K562 (cell line): ENCODE measurements around the gene RCSD1. TPM values are rescaled to one million over a fixed set of nuclear protein-coding genes. Genes with fewer than 3 reads are reported as not detected.

Experiments used
- ATAC-seq: fragments of 200-7000 bp; cut with Tn5 transposase; 3 replicates; pipeline ENCODE4 v1.9.1; 2020; ENCODE audit warnings: moderate library complexity
- BruUV-seq: library from RNA; stranded (reverse); fragments of 400-500 nt; replicated peaks from 2 replicates; lab custom pipeline; 2021; lab: Mats Ljungman, UMichigan
- CTCF ChIA-PET: fragments of 300-600 bp; formaldehyde crosslinking; extraction: SDS; loops from one replicate; lab custom pipeline; 2021; ENCODE audit warnings: low intra/inter-chr PET ratio; lab: Yijun Ruan, JAX
- POLR2A ChIA-PET: fragments of 300-600, 350-650 bp; sonication (Branson Sonifier 250); formaldehyde crosslinking; extraction: SDS; loops from one replicate; lab custom pipeline; 2021; ENCODE audit warnings: antibody characterized with exemption, inconsistent platforms; lab: Yijun Ruan, JAX
- DNase-seq, 4 experiments: peaks; one replicate each; pipeline versions ENCODE4 v3.0.0 to v3.0.0-alpha.2; 2011 to 2018; ENCODE audit warnings: low spot score in 3 of 4, mixed read lengths in 3 of 4; ENCODE audit errors: extremely low read depth in 1 of 4
- FAIRE-seq: peaks from 2 replicates; lab custom pipeline; 2011; peaks lifted over from hg19 to GRCh38; lab: Jason Lieb, UNC
- H2AFZ ChIP-seq: 2 replicates; pipeline ENCODE4 v1.6.0; 2011; ENCODE audit warnings: low read depth, low read length, control low read depth, inconsistent platforms
- H3K27ac ChIP-seq: fragments of 200-600 bp; 3 replicates; pipeline ENCODE4 v1.8.0; 2011; ENCODE audit warnings: low read depth, mild to moderate bottlenecking, control low read depth, inconsistent platforms, low read length, moderate library complexity, mixed read lengths; ENCODE audit errors: extremely low read depth
- H3K27me3 ChIP-seq, 2 experiments: fragments of 300-600 bp in 1 of 2; 2 replicates in 1 of 2; 3 replicates in 1 of 2; pipeline versions ENCODE4 v1.6.0 to v1.8.0; 2011; ENCODE audit warnings: inconsistent platforms in 2 of 2, low read length in 2 of 2, mild to moderate bottlenecking in 1 of 2, mixed read lengths in 1 of 2, moderate library complexity in 1 of 2; ENCODE audit not compliant: control insufficient read depth in 2 of 2, insufficient read depth in 2 of 2
- H3K36me3 ChIP-seq: fragments of 300-600 bp; 3 replicates; pipeline ENCODE4 v1.8.0; 2011; ENCODE audit warnings: mild to moderate bottlenecking, low read length, inconsistent platforms; ENCODE audit not compliant: control insufficient read depth, insufficient read depth
- H3K4me1 ChIP-seq, 2 experiments: fragments of 200-600 bp in 1 of 2; replicated peaks in 1 of 2; 2 replicates in 1 of 2; 3 replicates in 1 of 2; pipeline versions ENCODE4 v1.5.1 to v1.8.0; 2011; ENCODE audit warnings: inconsistent platforms in 2 of 2, low read length in 2 of 2, mild to moderate bottlenecking in 1 of 2, mixed read lengths in 1 of 2, moderate library complexity in 1 of 2; ENCODE audit not compliant: control insufficient read depth in 2 of 2, insufficient read depth in 2 of 2
- H3K4me2 ChIP-seq: 2 replicates; pipeline ENCODE4 v1.6.1; 2011; ENCODE audit warnings: low read length, control low read depth, inconsistent platforms, mixed read lengths; ENCODE audit not compliant: insufficient read depth
- H3K4me3 ChIP-seq: fragments of 200-600 bp; sonication (generic), shearing (Covaris generic); 2 replicates; pipeline ENCODE4 v1.5.1; 2016; ENCODE audit warnings: control low read depth, inconsistent platforms
- H3K79me2 ChIP-seq: fragments of 200-600 bp; 3 replicates; pipeline ENCODE4 v1.8.0; 2011; ENCODE audit warnings: low read length, inconsistent platforms; ENCODE audit not compliant: control insufficient read depth, insufficient read depth
- H3K9ac ChIP-seq, 2 experiments: 2 replicates each; pipeline versions ENCODE4 v1.6.0 to v1.6.1; 2011; ENCODE audit warnings: low read depth in 2 of 2, low read length in 2 of 2, control low read depth in 1 of 2, inconsistent platforms in 1 of 2, mild to moderate bottlenecking in 1 of 2, mixed read lengths in 1 of 2; ENCODE audit not compliant: insufficient read depth in 1 of 2
- H3K9me1 ChIP-seq: one replicate; pipeline ENCODE4 v1.6.0; 2011; ENCODE audit warnings: inconsistent platforms, mild to moderate bottlenecking, low read length, moderate library complexity; ENCODE audit not compliant: control insufficient read depth, insufficient read depth
- H3K9me3 ChIP-seq: replicated peaks from 2 replicates; pipeline ENCODE4 v1.5.1; 2011; ENCODE audit warnings: low read depth, low read length, inconsistent platforms; ENCODE audit not compliant: control insufficient read depth, insufficient read depth
- H4K20me1 ChIP-seq: replicated peaks from 2 replicates; pipeline ENCODE4 v1.6.1; 2011; ENCODE audit warnings: low read length, inconsistent platforms, mixed read lengths; ENCODE audit not compliant: control insufficient read depth, insufficient read depth
- DACH1 ChIP-seq: fragments of 450-650 bp; IDR thresholded peaks from 2 replicates; pipeline ENCODE4 v1.6.1; 2018; ENCODE audit not compliant: partially characterized antibody
- FOSL1 ChIP-seq: fragments of 200-800 bp; sonication (Bioruptor generic); conservative IDR thresholded peaks from 2 replicates; pipeline ENCODE4 v1.6.1; 2016; ENCODE audit warnings: missing genetic modification characterization, missing compliant biosample characterization
- FUS ChIP-seq: fragments of 200-400 bp; formaldehyde crosslinking; optimal IDR thresholded peaks from 2 replicates; pipeline ENCODE3; 2017; ENCODE audit warnings: low read depth, low read length
- ILF3 ChIP-seq: fragments of 450-650 bp; IDR thresholded peaks from 2 replicates; pipeline ENCODE4 v1.6.1; 2018; ENCODE audit warnings: antibody characterized with exemption, mild to moderate bottlenecking, moderate library complexity, borderline replicate concordance
- PCBP1 ChIP-seq: fragments of 200-400 bp; formaldehyde crosslinking; IDR thresholded peaks from 2 replicates; pipeline ENCODE4 v1.6.1; 2018; ENCODE audit warnings: mild to moderate bottlenecking, low read depth, low read length; ENCODE audit not compliant: poor library complexity, severe bottlenecking
- RBBP5 ChIP-seq: fragments of 200-600 bp; sonication (generic); IDR thresholded peaks from 2 replicates; pipeline ENCODE4 v1.6.1; 2012; ENCODE audit warnings: borderline replicate concordance, mild to moderate bottlenecking, low read length, control low read depth, inconsistent platforms; ENCODE audit not compliant: insufficient read depth, poor library complexity, severe bottlenecking
- SIN3A ChIP-seq, 2 experiments: fragments of 150-350 bp in 1 of 2; IDR thresholded peaks; 2 replicates each; pipeline ENCODE4 v1.6.1; 2011 to 2016; ENCODE audit warnings: borderline replicate concordance in 2 of 2, low read depth in 2 of 2, low read length in 2 of 2, mild to moderate bottlenecking in 2 of 2, moderate library complexity in 2 of 2; ENCODE audit not compliant: control insufficient read depth in 1 of 2
- SMARCC2 ChIP-seq: fragments of 450-650 bp; IDR thresholded peaks from 2 replicates; pipeline ENCODE4 v1.6.1; 2017; ENCODE audit warnings: antibody characterized with exemption, moderate library complexity, mild to moderate bottlenecking, low read depth
- SNIP1 ChIP-seq: fragments of 450-650 bp; IDR thresholded peaks from 2 replicates; pipeline ENCODE4 v1.7.1; 2017; ENCODE audit warnings: low read depth, mild to moderate bottlenecking
- TAL1 ChIP-seq: fragments of 450-650 bp; IDR thresholded peaks from 2 replicates; pipeline ENCODE4 v1.6.1; 2016; ENCODE audit warnings: mild to moderate bottlenecking
- ZC3H8 ChIP-seq: fragments of 450-650 bp; IDR thresholded peaks from 2 replicates; pipeline ENCODE4 v1.6.1; 2017
- ZEB2 ChIP-seq: fragments of 450-650 bp; IDR thresholded peaks from 2 replicates; pipeline ENCODE4 v1.6.1; 2016
- ZNF586 ChIP-seq: fragments of 450-650 bp; formaldehyde crosslinking; conservative IDR thresholded peaks from 2 replicates; pipeline ENCODE4 v1.4.0; 2020; ENCODE audit warnings: mild to moderate bottlenecking, moderate library complexity
- ZNF780A ChIP-seq: fragments of 250-450 bp; sonication (Bioruptor Pico); IDR thresholded peaks from 2 replicates; pipeline ENCODE4 v1.5.0; 2021; ENCODE audit warnings: mild to moderate bottlenecking
- WGBS: fragments of 100-300 bp; shearing (Covaris generic); methylation state at CpG from one replicate; pipeline ENCODE4 v1.1.6; 2016; ENCODE audit warnings: low coverage, mixed read lengths; ENCODE audit not compliant: insufficient coverage; ENCODE audit errors: missing lambda C conversion rate; 5-methylcytosine and 5-hydroxymethylcytosine counted together
- in situ Hi-C: fragments of 300-500 bp; cut with MboI; formaldehyde crosslinking; loops from 4 replicates; pipeline ENCODE4 v1.15.0; 2018; ENCODE audit warnings: inconsistent platforms, mixed read lengths
- intact Hi-C: fragments of 100-400 bp; cut with micrococcal nuclease; formaldehyde crosslinking; loops from 2 replicates; pipeline ENCODE4 v1.14.2; 2022
- polyA plus RNA-seq, 8 experiments: library from polyadenylated mRNA; depleted of rRNA in 4 of 8; stranded (reverse) in 5 of 8; unstranded in 3 of 8; fragments of >200 nt; fragmentation: Nextera tagmentation in 2 of 8; fragmentation: Illumina TruSeq in 1 of 8; extraction: Ambion mirVana in 2 of 8; extraction: Trizol in 1 of 8; gene quantifications; 2 replicates each; pipeline versions ENCODE4 v1.2.1 to v1.2.3, GENCODE V29; 2011 to 2014; ENCODE audit warnings: inconsistent platforms in 1 of 8, missing spikeins in 1 of 8
- total RNA-seq, 7 experiments: library from RNA; depleted of rRNA in 6 of 7; stranded (reverse); fragments of >200 nt in 6 of 7; fragmentation: Illumina TruSeq in 2 of 7; extraction: Trizol in 2 of 7; gene quantifications; 2 replicates each; pipeline versions ENCODE4 v1.2.1 to v1.2.3, GENCODE V29; 2011 to 2021; ENCODE audit warnings: low replicate concordance in 1 of 7
- TF ChIP-seq, protein P1 (sequence below): fragments of 250-450 bp; sonication (Bioruptor Pico); IDR thresholded peaks from 2 replicates; pipeline ENCODE4 v1.5.0; 2021
- TF ChIP-seq, protein P2 (sequence below): fragments of 150-350 bp; IDR thresholded peaks from 2 replicates; pipeline ENCODE4 v1.6.1; 2014; ENCODE audit warnings: low read depth, mild to moderate bottlenecking, low read length, borderline replicate concordance

The RCSD1 gene
- total and polyA plus RNA-seq, 9 of the 15 experiments (the other 6 are each of a cell fraction or from before 2014, with no cell fraction given) = 7.8 to 69.8 (median 45.3) TPM

DNA sequence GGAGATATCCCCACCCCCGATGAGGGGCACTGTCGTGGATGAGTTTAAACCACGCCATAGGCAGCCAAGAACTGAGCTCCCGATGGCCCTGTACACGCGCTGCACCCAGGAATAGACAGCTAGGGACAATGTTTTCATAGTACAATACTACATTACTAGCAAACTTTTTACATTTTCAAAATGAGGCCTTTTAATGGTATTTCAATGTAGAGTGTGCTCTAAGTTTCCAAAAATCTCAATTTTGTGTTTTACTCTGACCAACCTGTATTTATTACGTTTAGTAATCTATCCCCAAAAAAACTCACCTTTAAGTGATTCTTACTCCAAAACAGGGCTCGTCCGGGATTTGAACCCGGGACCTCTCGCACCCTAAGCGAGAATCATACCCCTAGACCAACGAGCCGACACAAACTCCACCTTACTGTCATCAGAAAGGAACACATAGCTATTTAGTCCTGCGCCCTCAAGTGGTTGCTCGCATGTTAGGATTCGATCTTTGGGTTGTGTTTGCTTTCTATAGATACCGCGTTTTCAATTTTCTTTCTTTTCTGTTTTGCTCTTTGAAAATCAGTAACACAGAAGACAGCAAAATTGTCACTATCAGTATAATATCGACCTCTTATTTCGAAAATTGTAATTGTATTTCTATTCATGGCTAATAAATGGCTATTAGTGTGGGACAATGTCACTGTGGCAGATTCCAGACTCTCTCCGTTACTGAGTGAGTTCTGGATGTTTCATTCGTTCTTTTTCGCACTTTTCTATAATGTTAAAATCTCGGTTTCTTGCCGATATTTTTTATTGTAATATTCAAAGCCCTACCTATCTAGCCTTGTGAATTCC is 85.3 kb downstream of the RCSD1 start (continued):
- TF ChIP-seq ZEB2 (0 out of 2 replicates have a peak, but pooled peaks have one; percentile 53), ZNF586 (CRISPR knock-in tag) (no peak), ZC3H8 (0 out of 2 replicates have a peak, but pooled peaks have one; percentile 55), PCBP1 (no peak), ZNF780A (CRISPR knock-in tag) (0 out of 2 replicates have a peak, but pooled peaks have one; percentile 14), DACH1 (peak; percentile 69), ILF3 (0 out of 2 replicates have a peak, but pooled peaks have one; percentile 61)
- TF ChIP-seq, protein P1, sequence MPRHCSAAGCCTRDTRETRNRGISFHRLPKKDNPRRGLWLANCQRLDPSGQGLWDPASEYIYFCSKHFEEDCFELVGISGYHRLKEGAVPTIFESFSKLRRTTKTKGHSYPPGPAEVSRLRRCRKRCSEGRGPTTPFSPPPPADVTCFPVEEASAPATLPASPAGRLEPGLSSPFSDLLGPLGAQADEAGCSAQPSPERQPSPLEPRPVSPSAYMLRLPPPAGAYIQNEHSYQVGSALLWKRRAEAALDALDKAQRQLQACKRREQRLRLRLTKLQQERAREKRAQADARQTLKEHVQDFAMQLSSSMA = no peak; the same call in 1 of the 2 replicates

DNA sequence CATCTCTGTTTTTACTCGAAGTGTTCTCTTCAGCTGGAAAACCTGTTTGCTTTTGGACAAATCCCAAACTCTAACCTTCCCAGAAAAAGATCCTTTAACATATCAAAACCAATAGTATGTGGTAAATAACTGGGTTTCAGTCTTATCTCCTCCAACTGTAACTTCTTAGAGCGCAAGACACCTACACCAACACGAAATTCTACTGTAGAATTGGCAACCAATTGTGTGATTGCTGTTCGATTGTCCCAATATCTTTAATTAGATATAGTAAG is 85.9 kb downstream of the RCSD1 start:
- H3K4me1 ChIP-seq = peaks cover 23 to 26% of the 10 kb centered on the region in 2 experiments
- POLR2A ChIA-PET = interaction anchor here (1.0 to 3.1 kb wide), 10 partner anchors 9 to 366 kb away, joined by 3 to 19 read pairs (median 5); partner anchors contain the start of genes DCAF6 and MPC2
- peak overlapping the region in 1 of 2 experiments; percentile 99; a peak in 2 of 4 replicates for H3K9ac ChIP-seq
- peak overlapping the region; percentile 99 for H3K27ac ChIP-seq
- BruUV-seq = no TSS peak
- H3K79me2 ChIP-seq = no peaks in the 10 kb centered on the region
- FAIRE-seq = no peak
- no peaks in the 10 kb centered on the region for H3K27me3 ChIP-seq
- intact Hi-C loops = loop anchor here (1.0 to 5.0 kb wide), 6 partner anchors 45 to 367 kb away; partner anchors contain the start of genes DCAF6 and MPC2
- H3K36me3 ChIP-seq = no peaks in the 10 kb centered on the region
- H3K9me1 ChIP-seq = no peaks in the 10 kb centered on the region
- peak overlapping the region; percentile 66 for H3K4me3 ChIP-seq
- H2AFZ ChIP-seq = peak overlapping the region; percentile 89
- no peaks in the 10 kb centered on the region for H4K20me1 ChIP-seq
- CTCF ChIA-PET = interaction anchor here (0.6 kb wide), 1 partner anchor 105 kb away, joined by 3 read pairs; no protein-coding TSS in a partner anchor
- in situ Hi-C loops = loop anchor here (5.0 kb wide), 2 partner anchors 81 to 366 kb away; no protein-coding TSS in a partner anchor
- ATAC-seq = no peak
- no peak for DNase-seq
- H3K9me3 ChIP-seq = no peaks in the 10 kb centered on the region
- peak overlapping the region; percentile 98 for H3K4me2 ChIP-seq
- WGBS = 0% methylated on average over 4 of the region's 4 CpGs
- no peak for TF ChIP-seq FUS
- TF ChIP-seq SMARCC2 = 0 out of 2 replicates have a peak, but pooled peaks have one; percentile 25
- 0 out of 2 replicates have a peak, but pooled peaks have one; percentile 20 for TF ChIP-seq TAL1
- TF ChIP-seq, protein P2, sequence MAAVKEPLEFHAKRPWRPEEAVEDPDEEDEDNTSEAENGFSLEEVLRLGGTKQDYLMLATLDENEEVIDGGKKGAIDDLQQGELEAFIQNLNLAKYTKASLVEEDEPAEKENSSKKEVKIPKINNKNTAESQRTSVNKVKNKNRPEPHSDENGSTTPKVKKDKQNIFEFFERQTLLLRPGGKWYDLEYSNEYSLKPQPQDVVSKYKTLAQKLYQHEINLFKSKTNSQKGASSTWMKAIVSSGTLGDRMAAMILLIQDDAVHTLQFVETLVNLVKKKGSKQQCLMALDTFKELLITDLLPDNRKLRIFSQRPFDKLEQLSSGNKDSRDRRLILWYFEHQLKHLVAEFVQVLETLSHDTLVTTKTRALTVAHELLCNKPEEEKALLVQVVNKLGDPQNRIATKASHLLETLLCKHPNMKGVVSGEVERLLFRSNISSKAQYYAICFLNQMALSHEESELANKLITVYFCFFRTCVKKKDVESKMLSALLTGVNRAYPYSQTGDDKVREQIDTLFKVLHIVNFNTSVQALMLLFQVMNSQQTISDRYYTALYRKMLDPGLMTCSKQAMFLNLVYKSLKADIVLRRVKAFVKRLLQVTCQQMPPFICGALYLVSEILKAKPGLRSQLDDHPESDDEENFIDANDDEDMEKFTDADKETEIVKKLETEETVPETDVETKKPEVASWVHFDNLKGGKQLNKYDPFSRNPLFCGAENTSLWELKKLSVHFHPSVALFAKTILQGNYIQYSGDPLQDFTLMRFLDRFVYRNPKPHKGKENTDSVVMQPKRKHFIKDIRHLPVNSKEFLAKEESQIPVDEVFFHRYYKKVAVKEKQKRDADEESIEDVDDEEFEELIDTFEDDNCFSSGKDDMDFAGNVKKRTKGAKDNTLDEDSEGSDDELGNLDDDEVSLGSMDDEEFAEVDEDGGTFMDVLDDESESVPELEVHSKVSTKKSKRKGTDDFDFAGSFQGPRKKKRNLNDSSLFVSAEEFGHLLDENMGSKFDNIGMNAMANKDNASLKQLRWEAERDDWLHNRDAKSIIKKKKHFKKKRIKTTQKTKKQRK = no peak
- 0 out of 4 replicates have a peak, but pooled peaks of 1 of the 2 experiments have one; percentile 5 for TF ChIP-seq SIN3A (IDR thresholded peaks at IDR 0.05; ENCODE audit: borderline replicate concordance in 2 of 2, control insufficient read depth in 1 of 2, low read depth in 2 of 2, low read length in 2 of 2)
- TF ChIP-seq FOSL1 (tag) = peak; percentile 13; the same call in 1 of the 2 replicates
- TF ChIP-seq RBBP5 = peak; percentile 20
- 0 out of 2 replicates have a peak, but pooled peaks have one; percentile 4 for TF ChIP-seq SNIP1
